DOHH2 (cell line): ENCODE measurements around the gene EHMT1.

Experiments
- H3F3A ChIP-seq: fragments of 200-600 bp; sonication (generic), shearing (Covaris generic); 2 replicates; pipeline ENCODE4 v1.6.0; 2016; ENCODE audit warnings: antibody characterized with exemption, mild to moderate bottlenecking; ENCODE audit not compliant: control insufficient read depth, insufficient read depth
- H3K27ac ChIP-seq: fragments of 200-600 bp; sonication (generic); 2 replicates; pipeline ENCODE4 v1.5.1; 2014; ENCODE audit warnings: low read depth, mild to moderate bottlenecking, low read length, moderate library complexity
- H3K27me3 ChIP-seq: fragments of 200-600 bp; sonication (generic); 2 replicates; pipeline ENCODE4 v1.6.1; 2014; ENCODE audit warnings: mild to moderate bottlenecking, low read length, mixed read lengths; ENCODE audit not compliant: control insufficient read depth
- H3K36me3 ChIP-seq: fragments of 200-600 bp; sonication (generic); 2 replicates; pipeline ENCODE4 v1.6.1; 2014; ENCODE audit warnings: mild to moderate bottlenecking, low read length, moderate library complexity, mixed read lengths; ENCODE audit not compliant: control insufficient read depth
- H3K4me1 ChIP-seq: fragments of 200-600 bp; sonication (generic); 2 replicates; pipeline ENCODE4 v1.6.1; 2014; ENCODE audit warnings: mild to moderate bottlenecking, low read length, mixed read lengths; ENCODE audit not compliant: control insufficient read depth
- H3K4me2 ChIP-seq: fragments of 200-600 bp; sonication (generic); 2 replicates; pipeline ENCODE4 v1.6.0; 2014; ENCODE audit warnings: mild to moderate bottlenecking, low read length, moderate library complexity
- H3K4me3 ChIP-seq: fragments of 200-600 bp; sonication (generic); 2 replicates; pipeline ENCODE4 v1.5.1; 2014; ENCODE audit warnings: mild to moderate bottlenecking, low read length, mixed read lengths
- H3K79me2 ChIP-seq: fragments of 200-600 bp; sonication (generic); 2 replicates; pipeline ENCODE4 v1.6.1; 2014; ENCODE audit warnings: mild to moderate bottlenecking, low read length, mixed read lengths; ENCODE audit not compliant: control insufficient read depth
- H3K9me2 ChIP-seq: fragments of 200-600 bp; sonication (generic); replicated peaks from 2 replicates; pipeline ENCODE4 v1.6.1; 2014; ENCODE audit warnings: mild to moderate bottlenecking, low read length, mixed read lengths; ENCODE audit not compliant: control insufficient read depth
- H3K9me3 ChIP-seq: fragments of 200-600 bp; sonication (generic); 2 replicates; pipeline ENCODE4 v1.6.1; 2014; ENCODE audit warnings: antibody characterized with exemption, low read length, mixed read lengths; ENCODE audit not compliant: control insufficient read depth, insufficient read depth
- H4K20me1 ChIP-seq: fragments of 200-600 bp; sonication (generic); 2 replicates; pipeline ENCODE4 v1.6.0; 2014; ENCODE audit warnings: low read depth, mild to moderate bottlenecking, antibody characterized with exemption, low read length, moderate library complexity; ENCODE audit not compliant: control insufficient read depth, insufficient read depth
- CTCF ChIP-seq: fragments of 200-600 bp; sonication (generic); IDR thresholded peaks from one replicate; pipeline ENCODE4 v1.5.1; 2014; ENCODE audit warnings: antibody characterized with exemption, mild to moderate bottlenecking, low read depth, low read length; ENCODE audit not compliant: poor library complexity, severe bottlenecking
- EZH2phosphoT487 ChIP-seq: fragments of 200-600 bp; sonication (generic); IDR thresholded peaks from 2 replicates; pipeline ENCODE4 v1.6.1; 2017; ENCODE audit warnings: borderline replicate concordance, mild to moderate bottlenecking, antibody characterized with exemption, low read length, moderate library complexity, mixed read lengths

Gene EHMT1

GRCh38 chr9:137702615-137703379, 84.0 kb downstream of the EHMT1 start:
- H3K4me1 ChIP-seq, result peaks cover 55% of the 10 kb centered on the region
- H3K79me2 ChIP-seq, result peaks cover 96% of the 10 kb centered on the region
- H3K36me3 ChIP-seq, result peaks cover 52% of the 10 kb centered on the region
- H3K27ac ChIP-seq, result peak overlapping the region; percentile 57; the same call in 1 of the 2 replicates
- no peaks in the 10 kb centered on the region; the same call in 1 of the 2 replicates for H4K20me1 ChIP-seq
- H3F3A ChIP-seq, result peaks cover 19% of the 10 kb centered on the region
- TF ChIP-seq CTCF, result no peak
- no peak for TF ChIP-seq EZH2phosphoT487
- peaks cover 22% of the 10 kb centered on the region for H3K9me3 ChIP-seq
- no peak overlapping the region for H3K4me2 ChIP-seq
- no peak overlapping the region for H3K4me3 ChIP-seq
- H3K9me2 ChIP-seq, result no peaks in the 10 kb centered on the region
- H3K27me3 ChIP-seq, result no peaks in the 10 kb centered on the region

GRCh38 chr9:137703842-137704508, 85.2 kb downstream of the EHMT1 start:
- peaks cover 20% of the 10 kb centered on the region for H3K9me3 ChIP-seq
- no peak for TF ChIP-seq EZH2phosphoT487
- no peak for TF ChIP-seq CTCF
- H4K20me1 ChIP-seq, result no peaks in the 10 kb centered on the region; the same call in 1 of the 2 replicates
- H3K27ac ChIP-seq, result peak overlapping the region; percentile 57
- H3K79me2 ChIP-seq, result peaks cover 96% of the 10 kb centered on the region
- H3K4me2 ChIP-seq, result peak overlapping the region; percentile 36
- H3K9me2 ChIP-seq, result no peaks in the 10 kb centered on the region
- H3K36me3 ChIP-seq, result peaks cover 55% of the 10 kb centered on the region
- peaks cover 60% of the 10 kb centered on the region for H3K4me1 ChIP-seq
- H3K27me3 ChIP-seq, result no peaks in the 10 kb centered on the region
- peaks cover 19% of the 10 kb centered on the region for H3F3A ChIP-seq
- H3K4me3 ChIP-seq, result 0 out of 2 replicates have a peak overlapping the region, but pooled peaks have one; percentile 14

- no peaks in the 10 kb centered on the region for H3K27me3 ChIP-seq
- peak overlapping the region; percentile 93 for H3K27ac ChIP-seq
- H3K9me2 ChIP-seq, result no peaks in the 10 kb centered on the region
- peaks cover 19% of the 10 kb centered on the region for H3F3A ChIP-seq
- H3K4me2 ChIP-seq, result peak overlapping the region; percentile 98
- H3K79me2 ChIP-seq, result peaks cover 96% of the 10 kb centered on the region
- H3K36me3 ChIP-seq, result peaks cover 63% of the 10 kb centered on the region
- TF ChIP-seq CTCF (no peak), EZH2phosphoT487 (no peak)
- peak overlapping the region; percentile 73 for H3K4me3 ChIP-seq
- peaks cover 60% of the 10 kb centered on the region for H3K4me1 ChIP-seq
- H4K20me1 ChIP-seq, result no peaks in the 10 kb centered on the region; the same call in 1 of the 2 replicates
- H3K9me3 ChIP-seq, result peaks cover 20% of the 10 kb centered on the region
Observed at GRCh38 chr9:137705443-137705863, 86.6 kb downstream of the EHMT1 start.
